Progenitor cell of endocrine pancreas (in vitro differentiated cells): ENCODE data around the gene EPHB4. TPM values are rescaled to one million over a fixed set of nuclear protein-coding genes. Genes with fewer than 3 reads are reported as not detected.

Experiments used
- DNase-seq: peaks from one replicate; pipeline ENCODE4 v3.0.0; 2021; ENCODE audit warnings: low spot score; ENCODE audit not compliant: unreplicated experiment
- H3K27ac Mint-ChIP-seq: 2 replicates; pipeline ENCODE4 v1.8.0; 2021; ENCODE audit warnings: mild to moderate bottlenecking, moderate library complexity, mixed read lengths
- H3K27me3 Mint-ChIP-seq: 2 replicates; pipeline ENCODE4 v1.8.0; 2021; ENCODE audit warnings: mixed read lengths
- H3K36me3 Mint-ChIP-seq: 2 replicates; pipeline ENCODE4 v1.8.0; 2022; ENCODE audit warnings: mixed read lengths; ENCODE audit not compliant: insufficient read depth
- H3K4me1 Mint-ChIP-seq: 2 replicates; pipeline ENCODE4 v1.8.0; 2021; ENCODE audit warnings: low read depth, mixed read lengths
- H3K4me3 Mint-ChIP-seq: 2 replicates; pipeline ENCODE4 v1.8.0; 2021; ENCODE audit warnings: low read depth, mild to moderate bottlenecking, moderate library complexity, mixed read lengths
- H3K9me3 Mint-ChIP-seq: 2 replicates; pipeline ENCODE4 v1.8.0; 2021; ENCODE audit warnings: low read depth, mixed read lengths
- total RNA-seq: library from RNA; stranded (reverse); gene quantifications from 2 replicates; pipeline ENCODE4 v1.2.1, GENCODE V29; 2021
- TF ChIP-seq, protein P1 (sequence below): fragments of 200-600 bp; sonication (generic); IDR thresholded peaks from one replicate; pipeline ENCODE4 v1.5.0; 2021; ENCODE audit warnings: antibody characterized with exemption, mild to moderate bottlenecking; ENCODE audit not compliant: unreplicated experiment

The EPHB4 gene
- total RNA-seq, 1 donor from 2014 or later = 164 TPM

DNA sequence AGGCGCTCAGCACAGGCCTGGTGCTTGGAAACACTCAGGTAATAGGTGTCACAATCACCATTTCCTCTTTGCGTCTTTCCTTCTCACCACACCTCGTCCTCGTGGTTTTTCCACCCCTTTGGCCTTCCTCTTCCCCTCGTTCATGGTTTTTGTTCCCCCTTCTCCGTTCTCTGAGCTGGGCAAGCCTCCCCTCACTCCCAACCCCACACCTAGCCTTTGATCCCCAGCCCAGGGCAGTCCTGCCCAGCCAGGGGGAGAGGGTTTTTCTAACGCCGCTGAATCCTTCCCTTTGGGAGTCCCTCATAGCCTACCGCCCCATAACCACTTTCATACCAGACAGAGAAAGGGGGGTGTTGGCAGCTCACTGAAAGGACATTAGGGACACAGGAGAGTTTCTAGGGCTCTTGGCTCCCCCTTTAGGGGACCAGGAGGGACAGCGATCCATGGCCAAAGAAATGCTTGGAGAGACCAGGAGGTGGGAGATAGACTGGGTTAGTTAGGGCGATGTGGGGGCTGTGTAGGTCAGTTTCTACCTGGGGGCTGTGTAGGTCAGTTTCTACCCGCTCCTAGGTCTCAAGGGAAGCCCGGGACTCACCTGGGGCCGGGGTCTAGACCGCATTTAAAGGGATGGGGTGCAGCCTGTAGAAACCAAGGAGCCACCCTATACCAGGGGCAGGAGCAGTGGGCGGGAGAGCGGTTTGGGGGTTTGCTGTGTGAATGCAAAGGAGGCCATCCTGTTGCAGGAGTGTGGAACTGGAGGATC is 1.4 kb downstream of the EPHB4 start:
- Mint-ChIP-seq H3K27me3 (no peaks in the 10 kb centered on the region), H3K4me3 (peak overlapping the region; percentile 99), H3K9me3 (no peaks in the 10 kb centered on the region), H3K36me3 (peaks cover 6% of the 10 kb centered on the region), H3K27ac (peak overlapping the region; percentile 98), H3K4me1 (peaks cover 29% of the 10 kb centered on the region)
- no peak for DNase-seq
- TF ChIP-seq, protein P1, sequence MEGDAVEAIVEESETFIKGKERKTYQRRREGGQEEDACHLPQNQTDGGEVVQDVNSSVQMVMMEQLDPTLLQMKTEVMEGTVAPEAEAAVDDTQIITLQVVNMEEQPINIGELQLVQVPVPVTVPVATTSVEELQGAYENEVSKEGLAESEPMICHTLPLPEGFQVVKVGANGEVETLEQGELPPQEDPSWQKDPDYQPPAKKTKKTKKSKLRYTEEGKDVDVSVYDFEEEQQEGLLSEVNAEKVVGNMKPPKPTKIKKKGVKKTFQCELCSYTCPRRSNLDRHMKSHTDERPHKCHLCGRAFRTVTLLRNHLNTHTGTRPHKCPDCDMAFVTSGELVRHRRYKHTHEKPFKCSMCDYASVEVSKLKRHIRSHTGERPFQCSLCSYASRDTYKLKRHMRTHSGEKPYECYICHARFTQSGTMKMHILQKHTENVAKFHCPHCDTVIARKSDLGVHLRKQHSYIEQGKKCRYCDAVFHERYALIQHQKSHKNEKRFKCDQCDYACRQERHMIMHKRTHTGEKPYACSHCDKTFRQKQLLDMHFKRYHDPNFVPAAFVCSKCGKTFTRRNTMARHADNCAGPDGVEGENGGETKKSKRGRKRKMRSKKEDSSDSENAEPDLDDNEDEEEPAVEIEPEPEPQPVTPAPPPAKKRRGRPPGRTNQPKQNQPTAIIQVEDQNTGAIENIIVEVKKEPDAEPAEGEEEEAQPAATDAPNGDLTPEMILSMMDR = peak; percentile 35

DNA sequence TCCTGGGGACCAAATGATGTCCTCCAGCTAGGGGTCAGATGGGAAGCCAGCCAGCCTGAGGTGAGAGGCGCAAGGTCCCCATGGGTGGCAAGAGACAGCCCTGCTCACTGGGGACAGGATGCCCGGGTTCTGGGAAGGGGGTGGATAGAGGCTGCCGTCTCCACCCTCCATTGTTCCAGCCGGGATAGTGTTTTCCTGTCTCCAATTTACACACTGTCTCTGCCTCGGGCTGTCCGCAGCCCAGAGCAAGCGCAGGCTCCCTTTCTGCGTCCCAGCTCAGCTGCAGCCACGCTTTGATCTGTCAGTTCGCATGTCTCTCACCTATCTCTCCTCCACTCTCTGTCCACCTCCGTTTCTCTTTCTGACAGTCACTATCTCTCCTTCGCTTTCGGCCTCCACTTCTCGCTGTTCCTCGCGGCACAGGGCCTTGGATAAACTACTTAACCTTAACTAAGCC is 2.1 kb downstream of the EPHB4 start:
- TF ChIP-seq, protein P1 = no peak
- Mint-ChIP-seq H3K27ac (no peak overlapping the region), H3K9me3 (no peaks in the 10 kb centered on the region), H3K4me3 (peak overlapping the region; percentile 99), H3K27me3 (no peaks in the 10 kb centered on the region), H3K4me1 (peaks cover 23% of the 10 kb centered on the region), H3K36me3 (peaks cover 10% of the 10 kb centered on the region)
- no peak for DNase-seq

DNA sequence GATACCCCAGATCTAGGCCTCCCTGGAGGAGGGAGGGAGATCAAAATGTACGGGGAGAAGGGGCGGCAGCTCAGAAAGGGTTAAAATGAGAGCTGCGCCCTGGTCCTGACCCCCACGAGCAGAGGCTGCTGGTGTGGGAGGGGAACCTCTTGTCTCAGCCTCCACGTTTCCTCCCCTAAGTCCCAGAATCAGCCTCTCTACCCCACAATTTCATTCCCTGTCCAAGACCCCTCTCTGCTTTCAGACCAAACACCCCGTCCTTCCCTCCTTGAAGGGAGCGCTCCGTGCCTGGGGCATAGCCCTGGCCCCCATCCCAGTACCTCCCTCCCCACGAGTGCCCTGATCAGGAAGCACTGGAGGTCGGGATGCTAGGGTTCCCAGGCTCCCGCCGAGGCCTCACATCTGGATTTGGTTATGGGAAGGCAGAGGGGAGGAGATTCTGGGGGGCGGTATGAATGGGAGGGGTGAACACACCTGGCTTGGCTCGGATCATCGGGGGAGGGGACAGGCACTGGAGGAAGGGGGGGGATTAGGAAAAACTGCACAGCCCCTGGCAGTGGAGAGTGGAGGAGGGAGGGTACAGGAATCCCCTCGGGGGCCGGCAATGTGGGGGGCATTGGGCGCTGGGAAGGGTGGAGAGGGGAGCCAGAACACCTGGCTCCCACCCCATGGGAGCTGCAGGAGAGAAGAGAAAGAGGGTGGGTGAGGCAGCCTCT is 2.7 kb downstream of the EPHB4 start:
- TF ChIP-seq, protein P1 = no peak
- Mint-ChIP-seq H3K36me3 (peaks cover 14% of the 10 kb centered on the region), H3K27ac (no peak overlapping the region), H3K27me3 (no peaks in the 10 kb centered on the region), H3K9me3 (no peaks in the 10 kb centered on the region), H3K4me1 (peaks cover 23% of the 10 kb centered on the region), H3K4me3 (peak overlapping the region; percentile 99)
- DNase-seq = no peak

DNA sequence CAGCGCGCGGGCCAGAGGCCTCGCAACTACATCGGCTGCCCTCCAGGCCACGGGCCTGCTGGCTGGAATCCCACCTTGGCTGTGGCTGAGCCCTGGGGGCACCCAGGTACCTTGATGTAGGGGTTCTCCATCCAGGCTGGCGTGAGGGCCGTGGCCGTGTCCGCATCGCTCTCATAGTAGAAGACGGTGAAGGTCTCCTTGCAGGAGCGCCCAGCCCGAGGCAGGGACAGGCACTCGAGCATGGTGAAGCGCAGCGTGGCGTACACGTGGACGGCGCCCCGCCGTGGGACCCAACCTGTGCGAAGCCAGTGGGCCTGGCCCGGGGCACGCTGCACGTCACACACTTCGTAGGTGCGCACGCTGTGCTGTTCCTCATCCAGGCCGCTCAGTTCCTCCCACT is 3.8 kb downstream of the EPHB4 start:
- Mint-ChIP-seq H3K27ac (no peak overlapping the region), H3K9me3 (no peaks in the 10 kb centered on the region), H3K4me1 (peaks cover 19% of the 10 kb centered on the region), H3K27me3 (no peaks in the 10 kb centered on the region), H3K4me3 (peak overlapping the region; percentile 99), H3K36me3 (peaks cover 21% of the 10 kb centered on the region)
- TF ChIP-seq, protein P1 = no peak
- DNase-seq = no peak

DNA sequence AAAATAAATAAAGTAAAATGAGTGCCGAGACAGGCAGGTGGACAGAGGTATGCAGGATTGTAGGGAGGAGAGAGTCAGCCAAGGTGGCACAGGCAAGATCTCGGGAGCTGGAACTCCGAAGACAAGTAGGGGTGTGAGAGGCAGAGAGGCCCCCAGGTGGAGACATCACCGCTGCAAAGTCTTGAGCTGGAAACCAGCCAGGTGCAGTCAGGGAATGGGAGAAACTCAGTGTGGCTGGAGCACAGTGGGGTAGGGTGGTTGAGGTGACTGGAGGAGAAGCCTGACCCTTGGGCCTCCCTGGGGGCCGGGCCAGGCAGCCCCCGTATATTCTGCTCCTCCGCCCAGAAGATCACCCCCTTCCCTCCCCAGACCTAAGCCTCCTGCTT is 4.2 kb downstream of the EPHB4 start:
- no peaks in the 10 kb centered on the region for H3K27me3 Mint-ChIP-seq
- H3K27ac Mint-ChIP-seq = no peak overlapping the region
- no peak for DNase-seq
- peaks cover 19% of the 10 kb centered on the region for H3K4me1 Mint-ChIP-seq
- H3K4me3 Mint-ChIP-seq = peak overlapping the region; percentile 29
- TF ChIP-seq, protein P1 = no peak
- H3K36me3 Mint-ChIP-seq = peaks cover 21% of the 10 kb centered on the region
- H3K9me3 Mint-ChIP-seq = no peaks in the 10 kb centered on the region
